Measurements from ENCODE around the gene RTP2.

The RTP2 gene

DNA sequence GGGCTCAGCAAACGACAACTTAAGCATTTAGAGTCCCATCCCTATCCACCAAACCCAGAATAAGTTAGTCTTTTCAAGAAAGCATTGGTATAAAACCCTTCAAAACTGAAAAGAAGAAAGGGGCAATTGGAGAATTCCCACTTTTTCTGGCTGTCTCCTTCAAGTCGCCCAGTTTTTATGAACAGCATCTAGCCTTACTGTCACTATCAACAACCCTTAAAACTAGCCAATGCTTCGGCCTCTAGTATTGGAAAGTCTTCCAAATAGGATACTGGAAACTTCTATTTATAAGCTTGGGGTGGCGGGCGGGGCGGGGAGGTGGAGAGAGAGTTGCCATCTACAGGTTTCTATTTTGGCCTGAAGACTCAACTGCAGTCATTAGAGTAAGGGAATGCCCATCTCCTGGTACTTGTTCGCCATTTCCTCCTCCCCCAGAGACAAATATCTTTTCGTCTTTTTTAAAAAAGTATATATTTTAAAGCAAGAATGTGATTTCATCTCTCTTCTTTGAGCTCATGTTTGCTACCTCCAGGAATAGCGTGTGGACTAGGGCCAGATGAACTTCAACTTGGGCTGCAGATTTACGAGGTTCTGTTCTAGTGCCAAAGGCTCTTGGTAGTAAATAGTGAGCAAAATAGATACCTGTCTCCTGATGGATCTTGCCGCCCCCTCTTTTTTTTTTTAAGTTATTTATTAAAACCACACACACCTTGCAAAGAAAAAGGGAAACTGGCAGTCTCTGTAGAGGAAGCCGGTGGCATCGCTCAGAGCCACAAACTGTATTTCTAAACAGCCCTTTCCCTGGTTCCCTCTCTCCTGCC, 40.2 kb upstream of the RTP2 start:
- H3K36me3 Mint-ChIP-seq (ENCODE audit: insufficient read depth), result peaks cover 58% of the 10 kb centered on the region
- DNase-seq (ENCODE audit: low spot score in 2 of 2) (no peak), ATAC-seq (replicated peaks; ENCODE audit: extremely low read depth, poor library complexity, severe bottlenecking) (no peak)
- H3K27ac Mint-ChIP-seq (ENCODE audit: low read depth), result peak overlapping the region; percentile 99
- H3K4me3 Mint-ChIP-seq, result peak overlapping the region; percentile 100
- no peaks in the 10 kb centered on the region for H3K27me3 Mint-ChIP-seq
- H3K9me3 Mint-ChIP-seq, result no peaks in the 10 kb centered on the region
- H3K4me1 Mint-ChIP-seq, result peaks cover 67% of the 10 kb centered on the region

DNA sequence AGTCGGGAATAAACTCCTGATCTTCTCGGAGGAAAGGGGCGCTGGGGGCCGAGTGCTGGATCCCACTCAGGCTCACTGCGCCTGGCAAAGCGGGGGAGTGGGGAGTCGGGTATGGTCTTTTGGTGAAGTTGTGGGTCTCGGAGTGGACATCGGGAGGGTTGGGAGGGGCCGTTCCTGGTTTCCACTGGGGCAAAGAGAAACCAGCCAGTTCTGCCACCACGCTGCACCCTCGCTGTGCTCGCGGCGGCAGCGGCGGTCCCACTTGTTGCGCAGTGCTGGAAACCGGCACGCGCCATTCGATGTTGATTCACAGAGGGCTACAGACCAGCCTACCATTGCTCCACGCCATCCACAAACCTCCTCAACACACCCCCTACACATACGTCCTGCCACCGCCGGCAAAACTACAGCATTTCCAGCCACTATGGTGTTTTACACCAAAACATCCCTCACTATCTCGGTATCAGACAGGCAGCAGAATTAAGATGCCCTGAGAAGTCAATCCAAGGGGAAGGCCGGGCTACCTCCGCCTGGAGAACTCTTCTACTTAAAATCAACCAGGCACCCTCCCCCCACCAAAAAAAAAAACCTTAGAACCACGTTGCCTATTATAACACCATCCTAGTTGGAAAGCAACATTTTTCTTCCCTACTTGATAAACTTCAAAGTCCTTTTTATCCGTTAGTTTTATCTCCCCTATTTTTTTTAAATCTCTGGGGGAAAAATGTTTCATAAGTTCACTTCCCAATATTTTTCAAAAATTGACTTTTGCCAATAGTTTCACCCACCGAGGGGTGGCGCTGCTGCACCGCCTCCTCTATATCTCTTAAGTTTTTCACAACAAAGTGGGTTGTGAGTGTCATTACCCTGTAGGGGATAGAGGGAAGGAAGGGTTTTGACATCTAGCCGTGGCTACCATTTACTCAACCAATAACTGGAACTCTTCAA, 39.3 kb upstream of the RTP2 start:
- H3K36me3 Mint-ChIP-seq (ENCODE audit: insufficient read depth), result peaks cover 65% of the 10 kb centered on the region
- no peaks in the 10 kb centered on the region for H3K9me3 Mint-ChIP-seq
- ATAC-seq (replicated peaks; ENCODE audit: extremely low read depth, poor library complexity, severe bottlenecking) (peak; percentile 25), DNase-seq (ENCODE audit: low spot score in 2 of 2) (peak; percentile 55 to 61)
- H3K27me3 Mint-ChIP-seq, result no peaks in the 10 kb centered on the region
- H3K4me1 Mint-ChIP-seq, result peaks cover 71% of the 10 kb centered on the region
- H3K4me3 Mint-ChIP-seq, result peak overlapping the region; percentile 100
- H3K27ac Mint-ChIP-seq (ENCODE audit: low read depth), result peak overlapping the region; percentile 99

DNA sequence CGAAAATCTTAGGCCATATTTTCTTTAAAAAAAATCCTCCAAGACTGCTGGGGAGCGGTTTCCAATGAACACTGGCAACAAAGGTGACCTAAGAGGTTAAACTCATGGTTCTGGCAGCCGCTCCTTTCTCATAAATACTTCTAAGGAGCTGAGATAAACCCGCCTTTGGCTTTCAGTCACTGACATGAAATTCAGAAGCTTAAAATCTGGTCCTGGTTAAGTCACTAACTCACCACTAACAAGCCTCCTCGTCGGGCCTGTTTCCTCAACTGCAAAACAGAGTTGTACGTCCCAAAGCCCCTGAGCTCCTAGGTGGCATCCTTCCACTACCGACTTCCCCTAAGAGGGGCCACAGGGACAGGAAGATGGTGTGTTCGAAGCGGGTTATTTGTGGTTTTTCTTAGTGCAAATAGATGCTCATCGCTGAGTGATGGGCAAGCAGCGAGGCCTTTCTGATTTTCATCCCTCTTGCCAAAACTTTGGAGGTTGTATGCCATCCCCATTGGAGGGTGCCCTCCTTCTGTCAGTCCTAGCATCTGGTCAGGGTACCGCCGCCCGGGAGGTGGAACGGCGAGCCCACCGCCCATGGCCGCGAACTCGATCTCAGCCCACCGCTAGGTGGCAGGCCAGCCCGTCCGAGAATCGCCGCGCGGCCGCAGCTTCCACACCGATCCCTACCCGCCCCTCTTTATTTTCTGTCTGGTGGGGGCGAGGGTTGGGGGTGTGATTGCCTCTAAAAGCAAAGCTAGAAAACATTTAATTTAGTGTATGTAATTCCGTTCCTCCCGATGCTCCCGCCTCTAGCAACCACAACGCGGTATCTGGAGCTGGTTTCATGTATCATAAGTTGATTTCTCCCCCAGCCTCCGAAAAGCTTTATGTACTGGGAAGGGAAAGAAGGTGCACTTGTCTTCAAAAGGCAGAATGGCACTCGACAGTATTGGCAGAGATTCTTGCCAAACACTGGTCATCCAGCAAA, 38.4 kb upstream of the RTP2 start:
- Mint-ChIP-seq H3K4me1 (peaks cover 69% of the 10 kb centered on the region), H3K27me3 (no peaks in the 10 kb centered on the region), H3K9me3 (no peaks in the 10 kb centered on the region), H3K36me3 (ENCODE audit: insufficient read depth) (peaks cover 65% of the 10 kb centered on the region), H3K27ac (ENCODE audit: low read depth) (peak overlapping the region; percentile 99), H3K4me3 (peak overlapping the region; percentile 100)
- DNase-seq (ENCODE audit: low spot score in 2 of 2), result peak; percentile 50 to 52
- ATAC-seq (replicated peaks; ENCODE audit: extremely low read depth, poor library complexity, severe bottlenecking), result no peak

DNA sequence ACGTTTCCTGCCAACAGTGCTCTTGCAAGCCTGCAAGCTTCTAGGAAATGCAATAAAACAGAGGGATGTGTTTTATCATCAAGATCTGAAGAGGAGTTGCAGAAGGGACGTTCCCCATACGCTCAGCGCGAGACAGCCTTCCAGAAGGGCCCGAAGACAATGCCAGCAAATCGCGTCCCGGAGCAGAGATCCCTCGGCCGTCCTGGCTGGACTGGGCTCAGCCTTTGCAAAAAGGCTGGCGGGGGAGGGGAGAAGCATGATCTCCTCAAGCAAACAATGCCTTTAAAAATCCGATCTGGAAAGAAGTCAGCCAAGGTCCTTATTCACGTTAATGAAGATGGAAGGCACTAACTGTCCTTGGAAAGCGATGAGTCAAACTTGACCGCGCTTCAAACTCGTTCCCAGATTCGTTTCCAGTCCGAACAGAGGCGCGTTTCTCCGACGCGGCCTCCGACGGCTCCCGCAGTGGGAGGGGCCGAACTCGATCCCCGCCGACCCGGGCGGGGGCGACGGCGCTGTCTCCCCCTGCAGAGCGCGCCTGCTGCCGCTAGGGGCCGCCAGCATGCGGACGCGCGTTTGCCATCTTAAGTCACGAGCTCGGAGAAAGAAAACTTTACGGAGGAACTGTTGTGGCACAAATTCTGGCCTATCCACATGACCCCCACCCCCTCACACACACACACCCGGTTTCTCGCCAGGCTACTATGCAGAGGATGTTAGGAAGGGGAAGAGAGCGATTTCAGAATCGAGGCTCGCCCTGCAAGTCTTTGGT, 37.4 kb upstream of the RTP2 start:
- Mint-ChIP-seq H3K4me1 (peaks cover 69% of the 10 kb centered on the region), H3K9me3 (no peaks in the 10 kb centered on the region), H3K4me3 (peak overlapping the region; percentile 100), H3K27ac (ENCODE audit: low read depth) (peak overlapping the region; percentile 99), H3K36me3 (ENCODE audit: insufficient read depth) (peaks cover 56% of the 10 kb centered on the region), H3K27me3 (no peaks in the 10 kb centered on the region)
- peak; percentile 67 to 75 for DNase-seq (ENCODE audit: low spot score in 2 of 2)
- ATAC-seq (replicated peaks; ENCODE audit: extremely low read depth, poor library complexity, severe bottlenecking), result peak; percentile 27

DNA sequence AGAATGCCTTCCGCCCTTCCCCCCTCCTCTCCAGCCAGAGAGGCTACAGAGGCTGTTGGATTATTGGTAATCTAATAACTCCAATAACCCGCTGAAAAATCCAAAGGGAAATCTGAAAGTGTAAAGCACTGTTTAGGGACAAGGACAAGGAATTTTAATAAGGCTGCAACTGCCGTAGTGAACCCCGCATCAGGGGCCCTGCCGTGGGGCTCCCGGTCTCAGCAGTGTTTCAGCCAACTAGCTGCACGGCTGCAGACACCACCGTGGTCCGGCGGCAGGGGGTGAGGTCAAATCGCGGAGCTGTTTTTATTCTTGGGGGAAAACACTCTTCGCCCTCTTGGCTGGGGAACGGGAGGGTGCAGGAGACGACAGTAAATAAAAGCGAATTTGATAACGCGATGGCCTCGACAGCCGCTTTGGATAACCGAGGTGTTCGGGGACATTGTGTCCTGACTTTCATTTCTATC, 36.8 kb upstream of the RTP2 start:
- H3K4me1 Mint-ChIP-seq, result peaks cover 65% of the 10 kb centered on the region
- DNase-seq (ENCODE audit: low spot score in 2 of 2), result no peak

DNA sequence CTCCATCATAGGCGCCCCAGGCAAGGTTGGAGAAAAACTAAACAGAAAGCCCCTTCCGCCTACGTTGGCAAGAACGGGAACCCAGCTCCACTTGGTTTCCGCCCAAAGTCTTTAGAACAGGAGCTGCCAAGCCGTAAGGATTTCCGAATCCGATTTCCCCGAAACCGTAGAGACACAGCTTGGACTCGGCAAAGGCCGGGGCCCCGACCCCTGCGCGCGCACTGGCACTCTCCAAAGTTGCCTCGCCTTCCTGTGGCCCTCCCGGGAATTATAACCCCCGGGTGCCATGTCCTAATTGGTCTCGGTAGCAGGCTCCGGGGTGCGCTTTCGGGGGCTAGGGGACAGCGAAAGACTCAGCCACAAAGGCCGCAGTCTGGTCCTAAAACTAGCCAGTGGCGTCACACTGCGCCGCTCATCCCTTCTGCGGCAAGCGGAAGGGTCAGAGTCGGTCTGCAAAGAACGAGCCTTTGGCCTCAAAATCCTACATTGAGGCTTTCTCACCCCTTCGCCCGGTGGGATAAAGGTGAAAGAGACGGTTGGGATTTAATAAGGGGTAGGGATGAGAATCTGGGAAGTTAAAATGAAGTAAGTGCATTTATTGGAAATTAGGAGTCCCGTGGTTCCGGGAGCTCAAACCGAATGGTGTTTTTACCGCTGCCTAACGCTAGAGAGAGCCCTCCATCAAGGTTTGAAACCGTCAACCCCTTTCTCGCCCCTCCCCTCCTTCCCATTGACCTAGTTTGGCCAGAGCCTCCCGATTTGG, 36.2 kb upstream of the RTP2 start:
- Mint-ChIP-seq H3K9me3 (no peaks in the 10 kb centered on the region), H3K36me3 (ENCODE audit: insufficient read depth) (peaks cover 49% of the 10 kb centered on the region), H3K4me1 (peaks cover 59% of the 10 kb centered on the region), H3K4me3 (peak overlapping the region; percentile 100), H3K27me3 (no peaks in the 10 kb centered on the region), H3K27ac (ENCODE audit: low read depth) (peak overlapping the region; percentile 99)
- ATAC-seq (replicated peaks; ENCODE audit: extremely low read depth, poor library complexity, severe bottlenecking) (no peak), DNase-seq (ENCODE audit: low spot score in 2 of 2) (peak in 1 of 2 donors; percentile 56)

More for the DNA sequence above, 36.8 kb upstream of the RTP2 start:
- no peaks in the 10 kb centered on the region for H3K9me3 Mint-ChIP-seq
- ATAC-seq (replicated peaks; ENCODE audit: extremely low read depth, poor library complexity, severe bottlenecking), result no peak
- H3K27me3 Mint-ChIP-seq, result no peaks in the 10 kb centered on the region
- H3K27ac Mint-ChIP-seq (ENCODE audit: low read depth), result peak overlapping the region; percentile 99
- peaks cover 53% of the 10 kb centered on the region for H3K36me3 Mint-ChIP-seq (ENCODE audit: insufficient read depth)
- H3K4me3 Mint-ChIP-seq, result peak overlapping the region; percentile 100

DNA sequence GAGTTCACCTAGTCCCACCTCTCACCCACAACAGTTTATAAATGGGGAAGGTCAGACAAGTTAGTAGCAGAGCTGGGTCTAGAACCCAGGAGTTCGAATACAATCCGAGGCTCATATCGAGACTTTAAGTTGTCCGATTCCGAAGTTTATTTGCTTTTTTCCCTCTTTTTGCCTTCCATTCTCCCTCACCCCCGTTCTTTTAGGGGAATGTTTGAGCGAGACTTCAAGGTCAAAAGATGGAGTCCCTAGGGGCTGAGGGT, 35.6 kb upstream of the RTP2 start:
- Mint-ChIP-seq H3K9me3 (no peaks in the 10 kb centered on the region), H3K27ac (ENCODE audit: low read depth) (peak overlapping the region; percentile 99), H3K4me3 (peak overlapping the region; percentile 100), H3K4me1 (peaks cover 58% of the 10 kb centered on the region), H3K36me3 (ENCODE audit: insufficient read depth) (peaks cover 52% of the 10 kb centered on the region), H3K27me3 (no peaks in the 10 kb centered on the region)
- DNase-seq (ENCODE audit: low spot score in 2 of 2), result no peak
- ATAC-seq (replicated peaks; ENCODE audit: extremely low read depth, poor library complexity, severe bottlenecking), result no peak

DNA sequence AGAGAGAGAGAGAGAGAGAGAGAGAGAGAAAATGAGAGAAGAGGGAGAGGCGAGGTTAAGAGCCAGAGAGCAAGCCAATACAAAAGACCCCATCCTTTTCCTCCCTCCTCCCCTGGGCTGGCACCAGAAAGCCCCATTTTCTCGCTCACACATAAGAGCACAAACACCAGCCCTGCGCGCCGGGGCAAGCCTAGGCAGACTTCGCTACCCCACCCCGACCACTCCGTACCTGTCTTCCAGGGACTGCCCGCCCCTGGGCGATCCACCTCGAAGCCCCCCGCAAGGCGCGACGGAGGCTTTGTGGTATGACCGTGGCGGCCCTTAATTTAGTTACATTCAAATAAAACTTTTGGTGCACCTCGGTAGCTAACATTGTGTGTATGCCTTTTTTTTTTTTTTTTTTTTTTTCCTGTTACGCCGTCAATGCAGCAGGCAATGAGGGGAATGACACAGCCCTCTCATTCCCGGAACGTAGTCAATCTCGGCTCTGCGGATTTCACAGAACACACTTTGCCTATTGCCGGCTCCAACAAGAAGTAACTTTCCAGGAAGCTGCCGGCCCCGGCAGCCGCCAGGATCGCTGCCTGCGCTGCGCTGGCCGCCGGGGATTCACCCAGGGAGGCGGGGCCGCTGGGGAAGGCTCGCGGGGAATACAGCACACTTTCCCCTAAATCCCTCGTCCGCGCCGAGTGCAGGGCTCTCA, 35.2 kb upstream of the RTP2 start:
- ATAC-seq (replicated peaks; ENCODE audit: extremely low read depth, poor library complexity, severe bottlenecking) (peak; percentile 26), DNase-seq (ENCODE audit: low spot score in 2 of 2) (peak in 1 of 2 donors; percentile 51)
- H3K4me3 Mint-ChIP-seq, result peak overlapping the region; percentile 100
- H3K27ac Mint-ChIP-seq (ENCODE audit: low read depth), result peak overlapping the region; percentile 99
- no peaks in the 10 kb centered on the region for H3K27me3 Mint-ChIP-seq
- H3K36me3 Mint-ChIP-seq (ENCODE audit: insufficient read depth), result peaks cover 51% of the 10 kb centered on the region
- no peaks in the 10 kb centered on the region for H3K9me3 Mint-ChIP-seq
- H3K4me1 Mint-ChIP-seq, result peaks cover 58% of the 10 kb centered on the region

DNA sequence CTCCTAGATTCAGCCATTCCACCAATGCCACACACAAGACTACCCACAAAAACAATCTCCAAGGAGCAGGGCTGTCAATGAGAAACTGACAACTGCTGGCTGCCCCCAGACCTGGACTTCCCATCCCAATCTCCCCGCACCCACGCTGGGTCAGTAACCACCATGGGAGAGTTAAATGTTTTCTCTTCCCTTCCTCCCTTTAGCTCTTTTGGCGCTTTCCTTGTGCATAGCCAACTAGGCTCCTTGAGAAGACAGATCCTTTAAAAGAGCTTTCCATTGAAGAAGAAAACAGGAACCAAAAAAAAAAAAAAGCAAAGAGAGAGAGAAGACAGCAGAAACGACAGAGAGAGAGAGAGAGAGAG, 34.6 kb upstream of the RTP2 start:
- ATAC-seq (replicated peaks; ENCODE audit: extremely low read depth, poor library complexity, severe bottlenecking) (no peak), DNase-seq (ENCODE audit: low spot score in 2 of 2) (no peak)
- H3K4me1 Mint-ChIP-seq, result peaks cover 54% of the 10 kb centered on the region
- H3K4me3 Mint-ChIP-seq, result peak overlapping the region; percentile 100
- no peaks in the 10 kb centered on the region for H3K27me3 Mint-ChIP-seq
- no peaks in the 10 kb centered on the region for H3K9me3 Mint-ChIP-seq
- peak overlapping the region; percentile 99 for H3K27ac Mint-ChIP-seq (ENCODE audit: low read depth)
- H3K36me3 Mint-ChIP-seq (ENCODE audit: insufficient read depth), result peaks cover 51% of the 10 kb centered on the region

DNA sequence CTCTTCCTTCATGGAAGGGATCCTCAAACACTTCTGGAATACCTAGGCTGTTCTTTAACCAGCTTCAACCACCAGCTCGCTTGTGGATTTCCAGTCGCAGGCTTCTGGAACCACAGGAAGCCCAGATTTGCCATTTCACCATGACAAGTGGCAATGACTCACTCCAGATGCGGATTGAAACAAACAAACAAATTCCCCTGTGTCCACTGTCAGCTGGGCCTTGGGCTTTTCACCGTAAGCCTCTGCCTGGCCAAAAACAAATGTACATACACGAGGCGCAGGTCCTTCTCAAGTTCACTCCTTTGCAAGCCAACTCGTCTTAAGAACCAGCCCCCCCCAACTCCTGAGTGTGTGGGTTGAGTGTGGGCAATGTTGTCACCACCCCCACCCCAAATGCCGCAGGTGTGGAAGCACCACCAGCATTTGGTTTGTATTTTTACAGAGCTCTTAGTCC, 34.1 kb upstream of the RTP2 start:
- DNase-seq (ENCODE audit: low spot score in 2 of 2) (no peak), ATAC-seq (replicated peaks; ENCODE audit: extremely low read depth, poor library complexity, severe bottlenecking) (no peak)
- Mint-ChIP-seq H3K27ac (ENCODE audit: low read depth) (peak overlapping the region; percentile 99), H3K4me3 (peak overlapping the region; percentile 100), H3K9me3 (no peaks in the 10 kb centered on the region), H3K27me3 (no peaks in the 10 kb centered on the region), H3K4me1 (peaks cover 49% of the 10 kb centered on the region), H3K36me3 (ENCODE audit: insufficient read depth) (peaks cover 52% of the 10 kb centered on the region)

Measured in central memory CD8-positive, alpha-beta T cell (primary cell).